ENCODE data around the gene MRM3.

MRM3 gene

GRCh38 chr17:750431-751037 lies 31.6 kb upstream of the MRM3 start:
- Histone ChIP-seq H3K4me3 (ENCODE audit: severe bottlenecking) (peak overlapping the region; percentile 84), H3K4me1 (ENCODE audit: insufficient read depth, poor library complexity, severe bottlenecking) (peaks cover 5% of the 10 kb centered on the region), H3K27me3 (ENCODE audit: insufficient read depth, poor library complexity, severe bottlenecking) (no peaks in the 10 kb centered on the region), H3K36me3 (ENCODE audit: low read depth) (peaks cover 29% of the 10 kb centered on the region), H3K27ac (ENCODE audit: poor library complexity, severe bottlenecking) (peak overlapping the region; percentile 62), H3K9me3 (ENCODE audit: severe bottlenecking) (no peaks in the 10 kb centered on the region)
- DNase-seq (ENCODE audit: low spot score) (no peak), ATAC-seq (ENCODE audit: low read depth) (no peak)
- no peak for TF ChIP-seq CTCF (IDR thresholded peaks at IDR 0.05; ENCODE audit: poor library complexity, severe bottlenecking)

- Histone ChIP-seq H3K27ac (ENCODE audit: poor library complexity, severe bottlenecking) (peak overlapping the region; percentile 62), H3K4me3 (ENCODE audit: severe bottlenecking) (peak overlapping the region; percentile 84), H3K4me1 (ENCODE audit: insufficient read depth, poor library complexity, severe bottlenecking) (peaks cover 8% of the 10 kb centered on the region), H3K36me3 (ENCODE audit: low read depth) (peaks cover 22% of the 10 kb centered on the region), H3K9me3 (ENCODE audit: severe bottlenecking) (no peaks in the 10 kb centered on the region), H3K27me3 (ENCODE audit: insufficient read depth, poor library complexity, severe bottlenecking) (no peaks in the 10 kb centered on the region)
- ATAC-seq (ENCODE audit: low read depth): peak; percentile 35
- TF ChIP-seq CTCF (IDR thresholded peaks at IDR 0.05; ENCODE audit: poor library complexity, severe bottlenecking): no peak
- no peak for DNase-seq (ENCODE audit: low spot score)
Measured at GRCh38 chr17:751269-752001, 30.7 kb upstream of the MRM3 start.

- DNase-seq (ENCODE audit: low spot score) (peak; percentile 84), ATAC-seq (ENCODE audit: low read depth) (peak; percentile 84)
- Histone ChIP-seq H3K36me3 (ENCODE audit: low read depth) (peaks cover 18% of the 10 kb centered on the region), H3K27ac (ENCODE audit: poor library complexity, severe bottlenecking) (peak within 1 kb of the TSS; percentile 62), H3K9me3 (ENCODE audit: severe bottlenecking) (no peaks in the 10 kb centered on the region), H3K4me1 (ENCODE audit: insufficient read depth, poor library complexity, severe bottlenecking) (peaks cover 9% of the 10 kb centered on the region), H3K4me3 (ENCODE audit: severe bottlenecking) (peak within 1 kb of the TSS; percentile 84), H3K27me3 (ENCODE audit: insufficient read depth, poor library complexity, severe bottlenecking) (no peaks in the 10 kb centered on the region)
- peak; percentile 96 for TF ChIP-seq CTCF (IDR thresholded peaks at IDR 0.05; ENCODE audit: poor library complexity, severe bottlenecking)
Measured at GRCh38 chr17:752002-752619, 30.0 kb upstream of the MRM3 start, which contains the start of gene GEMIN4. GEMIN4 (minus strand) TSS chr17:752264; CDS start chr17:752142, 122 bp downstream.

- peak overlapping the region; percentile 84 for H3K4me3 ChIP-seq (ENCODE audit: severe bottlenecking)
- TF ChIP-seq CTCF (IDR thresholded peaks at IDR 0.05; ENCODE audit: poor library complexity, severe bottlenecking): peak; percentile 14
- H3K4me1 ChIP-seq (ENCODE audit: insufficient read depth, poor library complexity, severe bottlenecking): peaks cover 9% of the 10 kb centered on the region
- no peak for DNase-seq (ENCODE audit: low spot score)
- no peaks in the 10 kb centered on the region for H3K9me3 ChIP-seq (ENCODE audit: severe bottlenecking)
- H3K36me3 ChIP-seq (ENCODE audit: low read depth): peaks cover 17% of the 10 kb centered on the region; the same call in 1 of the 2 replicates
- H3K27ac ChIP-seq (ENCODE audit: poor library complexity, severe bottlenecking): peak overlapping the region; percentile 62
- H3K27me3 ChIP-seq (ENCODE audit: insufficient read depth, poor library complexity, severe bottlenecking): no peaks in the 10 kb centered on the region
- ATAC-seq (ENCODE audit: low read depth): peak; percentile 2; the same call in 1 of the 3 replicates
Measured at GRCh38 chr17:752620-753219, 29.4 kb upstream of the MRM3 start.
